ENCODE results near the gene RPL10A. TPM values are rescaled to one million over a fixed set of nuclear protein-coding genes. Genes with fewer than 3 reads are reported as not detected.

RPL10A gene
- total RNA-seq, 1 experiment from 2014 or later: 2,016 TPM

- Histone ChIP-seq H3K27me3 (no peaks in the 10 kb centered on the region), H3K9me3 (replicated peaks) (no peaks in the 10 kb centered on the region), H3K4me1 (peaks cover 5% of the 10 kb centered on the region), H3K36me3 (peaks cover 29% of the 10 kb centered on the region), H3K4me3 (no peak overlapping the region), H3K27ac (no peak overlapping the region)
- no peak for DNase-seq
Measured at GRCh38 chr6:35476004-35476403, 7.8 kb downstream of the RPL10A start.

GRCh38 chr6:35477028-35477427 lies 8.8 kb downstream of the RPL10A start:
- H3K36me3 ChIP-seq: peaks cover 19% of the 10 kb centered on the region

GRCh38 chr6:35477551-35478179 lies 9.5 kb downstream of the RPL10A start:
- H3K4me1 ChIP-seq: peaks cover 7% of the 10 kb centered on the region
- H3K36me3 ChIP-seq: peaks cover 13% of the 10 kb centered on the region
- no peak for DNase-seq
- H3K27ac ChIP-seq: no peak overlapping the region
- no peak overlapping the region for H3K4me3 ChIP-seq
- H3K27me3 ChIP-seq: no peaks in the 10 kb centered on the region
- no peaks in the 10 kb centered on the region for H3K9me3 ChIP-seq (replicated peaks)

More at GRCh38 chr6:35477028-35477427, 8.8 kb downstream of the RPL10A start:
- DNase-seq: no peak
- Histone ChIP-seq H3K27ac (no peak overlapping the region), H3K4me3 (no peak overlapping the region), H3K27me3 (no peaks in the 10 kb centered on the region), H3K9me3 (replicated peaks) (no peaks in the 10 kb centered on the region), H3K4me1 (peaks cover 3% of the 10 kb centered on the region)

GRCh38 chr6:35478259-35478658 lies 10.1 kb downstream of the RPL10A start:
- H3K27me3 ChIP-seq: no peaks in the 10 kb centered on the region
- H3K27ac ChIP-seq: no peak overlapping the region
- H3K4me1 ChIP-seq: peaks cover 13% of the 10 kb centered on the region
- H3K36me3 ChIP-seq: peaks cover 7% of the 10 kb centered on the region
- no peaks in the 10 kb centered on the region for H3K9me3 ChIP-seq (replicated peaks)
- H3K4me3 ChIP-seq: no peak overlapping the region
- no peak for DNase-seq

- no peaks in the 10 kb centered on the region for H3K36me3 ChIP-seq
- H3K9me3 ChIP-seq (replicated peaks): no peaks in the 10 kb centered on the region
Measured at GRCh38 chr6:35480176-35480575, 12.0 kb downstream of the RPL10A start.

GRCh38 chr6:35481226-35481625 lies 13.0 kb downstream of the RPL10A start:
- Histone ChIP-seq H3K9me3 (replicated peaks) (no peaks in the 10 kb centered on the region), H3K27ac (no peak overlapping the region), H3K4me1 (peaks cover 43% of the 10 kb centered on the region), H3K4me3 (no peak overlapping the region), H3K36me3 (no peaks in the 10 kb centered on the region), H3K27me3 (no peaks in the 10 kb centered on the region)
- DNase-seq: no peak

More at GRCh38 chr6:35480176-35480575, 12.0 kb downstream of the RPL10A start:
- DNase-seq: no peak
- H3K4me1 ChIP-seq: peaks cover 32% of the 10 kb centered on the region
- no peak overlapping the region for H3K4me3 ChIP-seq
- H3K27me3 ChIP-seq: no peaks in the 10 kb centered on the region
- H3K27ac ChIP-seq: no peak overlapping the region

- H3K36me3 ChIP-seq: no peaks in the 10 kb centered on the region
Measured at GRCh38 chr6:35483062-35483461, 14.9 kb downstream of the RPL10A start.

GRCh38 chr6:35483490-35483889 lies 15.3 kb downstream of the RPL10A start:
- Histone ChIP-seq H3K36me3 (no peaks in the 10 kb centered on the region), H3K4me3 (no peak overlapping the region), H3K9me3 (replicated peaks) (no peaks in the 10 kb centered on the region), H3K27me3 (no peaks in the 10 kb centered on the region), H3K4me1 (peaks cover 60% of the 10 kb centered on the region), H3K27ac (peak overlapping the region; percentile 53)
- peak; percentile 72 to 74 for DNase-seq

More at GRCh38 chr6:35483062-35483461, 14.9 kb downstream of the RPL10A start:
- Histone ChIP-seq H3K4me1 (peaks cover 56% of the 10 kb centered on the region), H3K4me3 (no peak overlapping the region), H3K27ac (peak overlapping the region; percentile 53), H3K9me3 (replicated peaks) (no peaks in the 10 kb centered on the region), H3K27me3 (no peaks in the 10 kb centered on the region)
- DNase-seq: no peak

- Histone ChIP-seq H3K27me3 (no peaks in the 10 kb centered on the region), H3K4me3 (no peak overlapping the region), H3K27ac (peak overlapping the region; percentile 53), H3K36me3 (no peaks in the 10 kb centered on the region), H3K9me3 (replicated peaks) (no peaks in the 10 kb centered on the region), H3K4me1 (peaks cover 60% of the 10 kb centered on the region)
- no peak for DNase-seq
Measured at GRCh38 chr6:35483893-35484645, 15.9 kb downstream of the RPL10A start.

GRCh38 chr6:35484921-35485392 lies 16.8 kb downstream of the RPL10A start:
- H3K9me3 ChIP-seq (replicated peaks): no peaks in the 10 kb centered on the region
- H3K27ac ChIP-seq: peak overlapping the region; percentile 69
- no peaks in the 10 kb centered on the region for H3K27me3 ChIP-seq
- no peak overlapping the region for H3K4me3 ChIP-seq
- H3K4me1 ChIP-seq: peaks cover 63% of the 10 kb centered on the region
- H3K36me3 ChIP-seq: no peaks in the 10 kb centered on the region
- DNase-seq: no peak

GRCh38 chr6:35485402-35485877 lies 17.2 kb downstream of the RPL10A start:
- Histone ChIP-seq H3K4me3 (no peak overlapping the region), H3K36me3 (no peaks in the 10 kb centered on the region), H3K27ac (peak overlapping the region; percentile 69), H3K27me3 (no peaks in the 10 kb centered on the region), H3K9me3 (replicated peaks) (no peaks in the 10 kb centered on the region), H3K4me1 (peaks cover 65% of the 10 kb centered on the region)
- peak; percentile 61 to 78 for DNase-seq

GRCh38 chr6:35486005-35486925 lies 18.1 kb downstream of the RPL10A start:
- H3K27ac ChIP-seq: peak overlapping the region; percentile 69
- H3K9me3 ChIP-seq (replicated peaks): no peaks in the 10 kb centered on the region
- DNase-seq: no peak
- no peaks in the 10 kb centered on the region for H3K36me3 ChIP-seq
- H3K27me3 ChIP-seq: no peaks in the 10 kb centered on the region
- peaks cover 74% of the 10 kb centered on the region for H3K4me1 ChIP-seq
- no peak overlapping the region for H3K4me3 ChIP-seq

GRCh38 chr6:35487658-35488516 lies 19.7 kb downstream of the RPL10A start:
- no peak for DNase-seq
- Histone ChIP-seq H3K36me3 (no peaks in the 10 kb centered on the region), H3K9me3 (replicated peaks) (no peaks in the 10 kb centered on the region), H3K4me3 (no peak overlapping the region), H3K4me1 (peaks cover 81% of the 10 kb centered on the region), H3K27me3 (no peaks in the 10 kb centered on the region), H3K27ac (no peak overlapping the region)

- Histone ChIP-seq H3K4me1 (peaks cover 78% of the 10 kb centered on the region), H3K27ac (no peak overlapping the region)
- DNase-seq: no peak
Measured at GRCh38 chr6:35488517-35488862, 20.3 kb downstream of the RPL10A start.

More at GRCh38 chr6:35488517-35488862, 20.3 kb downstream of the RPL10A start:
- Histone ChIP-seq H3K27me3 (no peaks in the 10 kb centered on the region), H3K4me3 (no peak overlapping the region), H3K36me3 (no peaks in the 10 kb centered on the region), H3K9me3 (replicated peaks) (no peaks in the 10 kb centered on the region)

Measured in SJCRH30 (cell line).